Measurements from ENCODE around the gene NRROS.

DNA sequence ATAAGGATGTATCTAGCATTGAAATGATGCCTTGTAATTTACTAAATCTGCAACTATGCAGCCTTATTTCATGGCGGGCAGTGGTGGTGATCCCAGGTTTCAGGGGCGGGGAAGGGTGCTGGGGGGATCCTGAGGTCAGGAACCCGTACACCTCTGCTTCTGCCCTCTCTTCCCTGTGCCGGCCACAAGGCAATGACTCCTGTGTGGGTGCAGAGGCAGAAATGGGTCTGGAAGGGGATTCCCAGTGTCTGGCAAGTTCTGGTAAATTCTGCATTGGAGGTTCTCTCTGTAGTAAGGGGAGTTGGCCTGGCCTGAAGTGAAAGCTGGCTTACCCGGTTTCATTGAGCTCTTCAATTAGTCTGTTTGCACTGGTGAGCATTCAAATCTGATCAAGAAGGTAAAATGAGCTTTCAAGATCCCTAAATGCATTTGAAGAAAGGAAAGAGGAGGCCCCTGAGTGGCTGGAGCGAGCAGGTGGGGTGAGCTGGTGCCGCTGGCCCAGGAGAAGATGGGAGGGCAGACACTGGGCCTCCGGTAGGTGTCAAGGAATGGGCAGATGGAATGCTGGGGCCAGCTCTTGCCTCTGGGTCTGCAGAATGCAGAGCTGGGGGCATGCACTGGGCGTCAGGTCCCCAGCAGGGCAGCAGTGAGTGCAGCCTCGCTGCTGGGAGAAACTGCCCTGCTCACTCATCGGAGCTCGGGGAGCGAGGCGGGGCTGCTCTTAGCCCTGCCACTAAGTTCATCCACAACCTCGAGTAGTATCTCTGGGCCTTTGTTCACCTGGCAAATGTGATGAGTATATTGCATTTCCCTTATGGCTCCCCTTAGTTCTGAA, 13.7 kb downstream of the NRROS start:
- TF ChIP-seq, protein P1, sequence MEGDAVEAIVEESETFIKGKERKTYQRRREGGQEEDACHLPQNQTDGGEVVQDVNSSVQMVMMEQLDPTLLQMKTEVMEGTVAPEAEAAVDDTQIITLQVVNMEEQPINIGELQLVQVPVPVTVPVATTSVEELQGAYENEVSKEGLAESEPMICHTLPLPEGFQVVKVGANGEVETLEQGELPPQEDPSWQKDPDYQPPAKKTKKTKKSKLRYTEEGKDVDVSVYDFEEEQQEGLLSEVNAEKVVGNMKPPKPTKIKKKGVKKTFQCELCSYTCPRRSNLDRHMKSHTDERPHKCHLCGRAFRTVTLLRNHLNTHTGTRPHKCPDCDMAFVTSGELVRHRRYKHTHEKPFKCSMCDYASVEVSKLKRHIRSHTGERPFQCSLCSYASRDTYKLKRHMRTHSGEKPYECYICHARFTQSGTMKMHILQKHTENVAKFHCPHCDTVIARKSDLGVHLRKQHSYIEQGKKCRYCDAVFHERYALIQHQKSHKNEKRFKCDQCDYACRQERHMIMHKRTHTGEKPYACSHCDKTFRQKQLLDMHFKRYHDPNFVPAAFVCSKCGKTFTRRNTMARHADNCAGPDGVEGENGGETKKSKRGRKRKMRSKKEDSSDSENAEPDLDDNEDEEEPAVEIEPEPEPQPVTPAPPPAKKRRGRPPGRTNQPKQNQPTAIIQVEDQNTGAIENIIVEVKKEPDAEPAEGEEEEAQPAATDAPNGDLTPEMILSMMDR (IDR thresholded peaks at IDR 0.05; ENCODE audit: low read depth, low read length), result no peak
- no peak for TF ChIP-seq POLR2A (IDR thresholded peaks at IDR 0.05; ENCODE audit: extremely low read depth, insufficient read length)
- TF ChIP-seq, protein P2, sequence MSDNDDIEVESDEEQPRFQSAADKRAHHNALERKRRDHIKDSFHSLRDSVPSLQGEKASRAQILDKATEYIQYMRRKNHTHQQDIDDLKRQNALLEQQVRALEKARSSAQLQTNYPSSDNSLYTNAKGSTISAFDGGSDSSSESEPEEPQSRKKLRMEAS (IDR thresholded peaks at IDR 0.05; ENCODE audit: low read depth, low read length), result no peak

Data from NB4 (cell line).